ENCODE results near the gene ATP11A. TPM values are rescaled to one million over a fixed set of nuclear protein-coding genes. Genes with fewer than 3 reads are reported as not detected.

ATP11A gene
- total RNA-seq, 1 donor from 2014 or later: 114 TPM

DNA sequence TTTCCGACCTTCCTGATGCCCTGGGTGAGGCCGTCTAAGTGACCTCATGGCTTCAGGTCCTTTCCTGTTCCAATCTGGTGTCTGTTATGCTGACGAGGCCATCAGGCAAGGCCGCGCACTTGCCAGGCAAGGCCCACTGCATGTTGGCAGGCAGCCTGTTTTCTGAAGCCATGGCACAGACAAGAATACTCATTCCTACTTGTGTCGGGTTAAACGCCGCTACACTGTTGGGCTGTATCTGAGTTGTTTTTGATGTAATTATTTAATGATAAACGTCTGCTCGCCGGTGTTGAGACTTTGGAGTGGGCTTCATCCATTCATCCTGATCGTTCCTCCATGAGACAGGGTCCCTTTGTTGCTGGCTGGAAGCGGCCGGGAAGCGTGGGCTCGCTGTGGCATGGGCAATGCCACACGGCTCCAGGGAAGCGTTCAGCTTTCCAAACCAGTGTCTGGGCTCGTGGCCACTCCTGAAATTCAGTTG is 92.1 kb downstream of the ATP11A start:
- H3K27ac Mint-ChIP-seq: peak overlapping the region; percentile 65
- no peak overlapping the region for H3K4me3 Mint-ChIP-seq
- no peak for DNase-seq (ENCODE audit: low spot score in 2 of 2, unreplicated experiment in 2 of 2)
- H3K4me1 Mint-ChIP-seq: peaks cover 30% of the 10 kb centered on the region
- peaks cover 9% of the 10 kb centered on the region for H3K36me3 Mint-ChIP-seq
- TF ChIP-seq, protein P1, sequence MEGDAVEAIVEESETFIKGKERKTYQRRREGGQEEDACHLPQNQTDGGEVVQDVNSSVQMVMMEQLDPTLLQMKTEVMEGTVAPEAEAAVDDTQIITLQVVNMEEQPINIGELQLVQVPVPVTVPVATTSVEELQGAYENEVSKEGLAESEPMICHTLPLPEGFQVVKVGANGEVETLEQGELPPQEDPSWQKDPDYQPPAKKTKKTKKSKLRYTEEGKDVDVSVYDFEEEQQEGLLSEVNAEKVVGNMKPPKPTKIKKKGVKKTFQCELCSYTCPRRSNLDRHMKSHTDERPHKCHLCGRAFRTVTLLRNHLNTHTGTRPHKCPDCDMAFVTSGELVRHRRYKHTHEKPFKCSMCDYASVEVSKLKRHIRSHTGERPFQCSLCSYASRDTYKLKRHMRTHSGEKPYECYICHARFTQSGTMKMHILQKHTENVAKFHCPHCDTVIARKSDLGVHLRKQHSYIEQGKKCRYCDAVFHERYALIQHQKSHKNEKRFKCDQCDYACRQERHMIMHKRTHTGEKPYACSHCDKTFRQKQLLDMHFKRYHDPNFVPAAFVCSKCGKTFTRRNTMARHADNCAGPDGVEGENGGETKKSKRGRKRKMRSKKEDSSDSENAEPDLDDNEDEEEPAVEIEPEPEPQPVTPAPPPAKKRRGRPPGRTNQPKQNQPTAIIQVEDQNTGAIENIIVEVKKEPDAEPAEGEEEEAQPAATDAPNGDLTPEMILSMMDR (IDR thresholded peaks at IDR 0.05; ENCODE audit: unreplicated experiment): no peak
- no peaks in the 10 kb centered on the region for H3K27me3 Mint-ChIP-seq (ENCODE audit: low read depth)
- peaks cover 3% of the 10 kb centered on the region for H3K9me3 Mint-ChIP-seq

DNA sequence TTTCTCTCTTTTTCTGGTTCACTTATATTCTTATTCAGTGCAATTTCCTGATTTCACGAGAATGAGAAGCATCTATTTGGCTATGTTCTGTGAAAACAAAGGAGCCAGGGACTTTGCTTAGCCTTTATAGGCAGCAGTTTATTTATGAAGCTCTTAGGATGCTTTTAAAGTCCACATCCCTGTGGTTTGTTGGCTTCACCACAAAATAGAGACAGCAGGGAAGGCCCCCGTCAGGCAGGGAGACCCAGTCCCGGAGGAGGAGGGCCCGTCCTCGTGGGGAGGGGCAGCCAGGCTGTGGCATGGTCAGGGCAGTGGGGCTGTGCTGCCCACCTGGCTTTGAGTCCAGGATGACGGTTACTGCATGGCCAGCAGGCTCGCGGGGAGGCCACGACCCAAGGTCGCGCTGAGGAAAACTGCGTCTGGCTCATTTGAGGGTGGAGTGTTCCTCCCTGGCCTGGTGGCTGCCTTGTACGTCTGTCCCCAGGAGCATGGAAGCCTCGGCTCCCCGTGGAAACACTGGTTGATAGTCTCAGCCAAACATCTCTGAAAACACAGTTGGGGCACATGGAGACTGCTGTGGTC is 92.7 kb downstream of the ATP11A start:
- DNase-seq (ENCODE audit: low spot score in 2 of 2, unreplicated experiment in 2 of 2): no peak
- no peaks in the 10 kb centered on the region for H3K27me3 Mint-ChIP-seq (ENCODE audit: low read depth)
- H3K4me1 Mint-ChIP-seq: peaks cover 30% of the 10 kb centered on the region
- H3K4me3 Mint-ChIP-seq: no peak overlapping the region
- TF ChIP-seq, protein P1 (IDR thresholded peaks at IDR 0.05; ENCODE audit: unreplicated experiment): no peak
- H3K27ac Mint-ChIP-seq: peak overlapping the region; percentile 51
- H3K9me3 Mint-ChIP-seq: peaks cover 3% of the 10 kb centered on the region
- H3K36me3 Mint-ChIP-seq: peaks cover 10% of the 10 kb centered on the region

DNA sequence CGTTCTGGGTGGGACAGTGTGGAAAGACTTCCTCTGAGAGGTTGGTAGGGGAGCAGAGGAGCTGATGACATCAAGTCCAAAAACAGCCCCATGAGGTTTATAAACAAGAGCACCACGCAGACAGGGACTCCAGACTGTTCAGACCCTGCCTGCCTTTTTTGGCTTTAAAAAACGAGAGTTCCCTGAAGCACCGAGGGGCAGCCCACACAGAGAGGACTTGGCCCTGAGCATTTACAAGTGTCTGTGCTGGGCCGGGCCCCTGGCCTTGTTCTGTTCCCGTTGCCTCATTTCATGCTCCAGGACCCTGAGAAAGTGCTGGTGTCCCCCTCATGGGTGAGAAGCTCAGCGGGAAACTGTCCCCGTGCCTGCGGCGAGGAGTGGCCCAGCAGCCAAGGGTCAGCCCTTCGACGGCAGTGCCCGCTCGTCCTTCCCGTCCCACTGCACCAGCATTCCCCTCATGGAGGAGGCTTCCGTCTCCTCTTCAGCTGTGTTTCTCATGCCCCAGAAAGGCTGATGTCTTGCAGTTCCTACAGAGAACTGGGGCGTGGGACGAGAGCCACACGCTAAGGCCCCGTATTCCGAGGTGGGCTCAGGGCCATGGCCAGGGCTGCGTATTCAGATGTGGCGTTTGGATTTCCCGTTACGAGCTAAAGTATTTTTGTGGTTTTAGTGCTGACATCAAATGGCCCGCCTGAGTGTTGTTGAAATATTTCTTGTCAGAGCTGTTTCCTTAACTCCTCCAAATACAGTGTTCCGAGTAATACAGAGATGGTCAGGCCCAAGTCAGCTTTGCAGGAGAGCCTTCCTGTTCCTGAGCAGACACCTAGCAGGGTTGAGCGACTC is 93.5 kb downstream of the ATP11A start:
- TF ChIP-seq, protein P1 (IDR thresholded peaks at IDR 0.05; ENCODE audit: unreplicated experiment): no peak
- peak overlapping the region; percentile 63 for H3K27ac Mint-ChIP-seq
- H3K27me3 Mint-ChIP-seq (ENCODE audit: low read depth): no peaks in the 10 kb centered on the region
- H3K36me3 Mint-ChIP-seq: peaks cover 17% of the 10 kb centered on the region
- peaks cover 3% of the 10 kb centered on the region for H3K9me3 Mint-ChIP-seq
- peaks cover 26% of the 10 kb centered on the region for H3K4me1 Mint-ChIP-seq
- no peak for DNase-seq (ENCODE audit: low spot score in 2 of 2, unreplicated experiment in 2 of 2)
- no peak overlapping the region for H3K4me3 Mint-ChIP-seq

DNA sequence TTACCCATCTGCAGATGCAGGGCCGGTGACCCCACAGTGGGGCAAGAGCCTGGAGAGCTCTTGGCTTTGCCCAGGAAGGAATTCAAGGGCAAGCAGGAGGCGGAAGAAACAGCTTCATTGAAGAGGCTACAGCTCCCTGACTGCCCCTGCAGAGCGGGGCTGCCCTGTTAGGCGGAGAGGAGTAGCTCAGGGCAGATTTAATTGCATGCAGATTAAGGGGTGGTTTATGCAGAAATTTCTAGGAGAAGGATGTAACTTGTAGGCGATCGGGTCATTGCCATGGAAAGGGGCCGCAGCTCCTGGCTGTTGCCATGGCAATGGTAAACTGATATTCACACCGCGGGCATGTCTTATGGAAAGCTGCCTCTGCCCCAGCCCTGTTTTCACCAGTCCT is 94.1 kb downstream of the ATP11A start:
- TF ChIP-seq, protein P1 (IDR thresholded peaks at IDR 0.05; ENCODE audit: unreplicated experiment): no peak
- Mint-ChIP-seq H3K4me3 (no peak overlapping the region), H3K27me3 (ENCODE audit: low read depth) (no peaks in the 10 kb centered on the region), H3K36me3 (peaks cover 23% of the 10 kb centered on the region), H3K9me3 (peaks cover 7% of the 10 kb centered on the region), H3K4me1 (peaks cover 26% of the 10 kb centered on the region), H3K27ac (peak overlapping the region; percentile 63)
- no peak for DNase-seq (ENCODE audit: low spot score in 2 of 2, unreplicated experiment in 2 of 2)

DNA sequence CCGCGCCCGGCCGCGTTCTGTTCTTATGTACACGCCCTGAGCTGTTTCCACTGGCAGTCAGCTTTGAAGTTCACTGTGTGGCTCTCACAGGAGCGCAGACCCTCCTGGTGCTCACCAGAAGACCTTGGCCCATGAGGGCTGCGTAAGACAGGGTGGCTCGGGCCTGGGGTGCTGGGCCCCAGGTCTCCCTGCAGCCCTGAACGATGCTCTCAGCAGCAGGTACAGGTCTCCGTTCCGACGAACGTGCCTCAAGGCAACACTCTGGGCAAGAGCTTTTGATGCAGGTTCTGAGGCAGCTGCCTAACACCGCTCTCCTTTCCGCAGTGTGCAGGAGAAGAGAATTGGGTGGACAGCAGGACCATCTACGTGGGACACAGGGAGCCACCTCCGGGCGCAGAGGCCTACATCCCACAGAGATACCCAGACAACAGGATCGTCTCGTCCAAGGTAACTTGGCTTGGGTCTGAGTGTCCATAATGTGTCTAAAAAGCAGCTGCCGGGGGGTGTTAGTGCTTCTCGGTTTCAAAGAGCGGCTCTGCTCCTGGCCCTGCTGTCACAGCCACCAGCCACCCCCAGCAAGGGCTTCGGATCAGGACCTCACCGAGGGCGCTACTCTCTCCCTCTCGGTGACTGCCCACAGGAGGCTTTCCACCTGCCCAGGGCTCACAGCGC is 95.1 kb downstream of the ATP11A start:
- DNase-seq (ENCODE audit: low spot score in 2 of 2, unreplicated experiment in 2 of 2): no peak
- no peak overlapping the region for H3K27ac Mint-ChIP-seq
- H3K9me3 Mint-ChIP-seq: peaks cover 11% of the 10 kb centered on the region
- peaks cover 30% of the 10 kb centered on the region for H3K36me3 Mint-ChIP-seq
- TF ChIP-seq, protein P1 (IDR thresholded peaks at IDR 0.05; ENCODE audit: unreplicated experiment): no peak
- H3K4me1 Mint-ChIP-seq: peaks cover 24% of the 10 kb centered on the region
- no peak overlapping the region for H3K4me3 Mint-ChIP-seq
- H3K27me3 Mint-ChIP-seq (ENCODE audit: low read depth): no peaks in the 10 kb centered on the region
